Cardiac muscle cell (in vitro differentiated cells and primary cell): Measurements from ENCODE around the gene SNX30. TPM values are rescaled to one million over a fixed set of nuclear protein-coding genes. Genes with fewer than 3 reads are reported as not detected.

Source experiments
- DNase-seq, 2 donors: peaks; one replicate each; pipeline versions ENCODE4 v3.0.0 to v3.0.0-alpha.2; 2010 to 2017; ENCODE audit warnings: low read depth in 1 of 2, low spot score in 1 of 2
- H3K27ac ChIP-seq: fragments of 200-600 bp; sonication (generic); 2 replicates; pipeline ENCODE4 v1.5.1; 2016
- H3K27me3 ChIP-seq: fragments of 200-600 bp; sonication (generic); 2 replicates; pipeline ENCODE4 v1.6.0; 2016; ENCODE audit warnings: control low read depth
- H3K36me3 ChIP-seq: fragments of 200-600 bp; sonication (generic); 2 replicates; pipeline ENCODE4 v1.5.1; 2016; ENCODE audit warnings: control low read depth
- H3K4me1 ChIP-seq: fragments of 200-600 bp; sonication (generic); 2 replicates; pipeline ENCODE4 v1.8.1; 2017; ENCODE audit warnings: low read depth, mild to moderate bottlenecking, mixed run types
- H3K4me3 ChIP-seq: fragments of 200-600 bp; sonication (generic); 2 replicates; pipeline ENCODE4 v1.5.1; 2016; ENCODE audit warnings: mild to moderate bottlenecking
- H3K9me3 ChIP-seq: fragments of 200-600 bp; sonication (generic); 2 replicates; pipeline ENCODE4 v1.5.1; 2017; ENCODE audit warnings: low read depth, mild to moderate bottlenecking, control low read depth
- polyA plus RNA-seq: library from polyadenylated mRNA; unstranded; fragments of >200 nt; fragmentation: Nextera tagmentation; extraction: Ambion mirVana; gene quantifications from 2 replicates; pipeline ENCODE4 v1.2.1, GENCODE V29; 2016
- total RNA-seq: library from RNA; depleted of rRNA; stranded (reverse); fragments of >200 nt; gene quantifications from 2 replicates; pipeline ENCODE4 v1.2.3, GENCODE V29; 2016
- TF ChIP-seq, protein P1 (sequence below): IDR thresholded peaks from 2 replicates; pipeline ENCODE4 v1.5.1; 2012; ENCODE audit warnings: low read depth, mild to moderate bottlenecking, low read length

SNX30 gene
- total and polyA plus RNA-seq, 2 experiments from 2014 or later, result 3.4 to 8.3 TPM

DNA sequence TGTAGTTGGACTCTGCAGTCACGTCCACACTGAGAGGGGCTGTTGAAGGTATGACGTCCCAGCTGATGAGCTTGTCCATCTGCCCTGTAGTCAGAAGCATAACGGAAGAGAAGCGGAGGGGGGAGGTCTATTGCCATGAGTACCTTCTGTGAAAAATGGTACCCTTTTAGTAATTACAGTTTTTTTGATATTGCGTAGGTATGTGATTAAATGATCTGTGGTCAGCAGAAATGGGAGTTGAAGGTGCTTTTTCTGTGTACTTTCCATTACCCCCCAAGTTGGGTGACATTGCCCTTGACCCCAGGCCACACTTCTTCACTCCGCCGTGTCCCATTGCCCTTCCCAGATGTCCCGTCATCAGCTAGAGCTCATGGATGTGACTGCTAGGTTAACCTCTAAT, 45.9 kb downstream of the SNX30 start:
- H3K9me3 ChIP-seq, result no peaks in the 10 kb centered on the region
- no peak overlapping the region for H3K27ac ChIP-seq
- no peak overlapping the region for H3K4me3 ChIP-seq
- DNase-seq, result no peak
- TF ChIP-seq, protein P1, sequence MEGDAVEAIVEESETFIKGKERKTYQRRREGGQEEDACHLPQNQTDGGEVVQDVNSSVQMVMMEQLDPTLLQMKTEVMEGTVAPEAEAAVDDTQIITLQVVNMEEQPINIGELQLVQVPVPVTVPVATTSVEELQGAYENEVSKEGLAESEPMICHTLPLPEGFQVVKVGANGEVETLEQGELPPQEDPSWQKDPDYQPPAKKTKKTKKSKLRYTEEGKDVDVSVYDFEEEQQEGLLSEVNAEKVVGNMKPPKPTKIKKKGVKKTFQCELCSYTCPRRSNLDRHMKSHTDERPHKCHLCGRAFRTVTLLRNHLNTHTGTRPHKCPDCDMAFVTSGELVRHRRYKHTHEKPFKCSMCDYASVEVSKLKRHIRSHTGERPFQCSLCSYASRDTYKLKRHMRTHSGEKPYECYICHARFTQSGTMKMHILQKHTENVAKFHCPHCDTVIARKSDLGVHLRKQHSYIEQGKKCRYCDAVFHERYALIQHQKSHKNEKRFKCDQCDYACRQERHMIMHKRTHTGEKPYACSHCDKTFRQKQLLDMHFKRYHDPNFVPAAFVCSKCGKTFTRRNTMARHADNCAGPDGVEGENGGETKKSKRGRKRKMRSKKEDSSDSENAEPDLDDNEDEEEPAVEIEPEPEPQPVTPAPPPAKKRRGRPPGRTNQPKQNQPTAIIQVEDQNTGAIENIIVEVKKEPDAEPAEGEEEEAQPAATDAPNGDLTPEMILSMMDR, result no peak
- no peaks in the 10 kb centered on the region for H3K27me3 ChIP-seq
- H3K4me1 ChIP-seq, result no peaks in the 10 kb centered on the region
- no peaks in the 10 kb centered on the region for H3K36me3 ChIP-seq

- no peak overlapping the region for H3K27ac ChIP-seq
- H3K36me3 ChIP-seq, result no peaks in the 10 kb centered on the region
- no peak for DNase-seq
- TF ChIP-seq, protein P1, result no peak
- H3K27me3 ChIP-seq, result no peaks in the 10 kb centered on the region
- no peaks in the 10 kb centered on the region for H3K9me3 ChIP-seq
- no peaks in the 10 kb centered on the region for H3K4me1 ChIP-seq
- H3K4me3 ChIP-seq, result no peak overlapping the region
Observed at GRCh38 chr9:112809351-112809848, 58.8 kb downstream of the SNX30 start.

- Histone ChIP-seq H3K36me3 (no peaks in the 10 kb centered on the region), H3K4me1 (no peaks in the 10 kb centered on the region), H3K4me3 (no peak overlapping the region), H3K27ac (no peak overlapping the region), H3K27me3 (no peaks in the 10 kb centered on the region), H3K9me3 (no peaks in the 10 kb centered on the region)
- TF ChIP-seq, protein P1, result no peak
- no peak for DNase-seq
Observed at GRCh38 chr9:112809906-112810305, 59.3 kb downstream of the SNX30 start.

DNA sequence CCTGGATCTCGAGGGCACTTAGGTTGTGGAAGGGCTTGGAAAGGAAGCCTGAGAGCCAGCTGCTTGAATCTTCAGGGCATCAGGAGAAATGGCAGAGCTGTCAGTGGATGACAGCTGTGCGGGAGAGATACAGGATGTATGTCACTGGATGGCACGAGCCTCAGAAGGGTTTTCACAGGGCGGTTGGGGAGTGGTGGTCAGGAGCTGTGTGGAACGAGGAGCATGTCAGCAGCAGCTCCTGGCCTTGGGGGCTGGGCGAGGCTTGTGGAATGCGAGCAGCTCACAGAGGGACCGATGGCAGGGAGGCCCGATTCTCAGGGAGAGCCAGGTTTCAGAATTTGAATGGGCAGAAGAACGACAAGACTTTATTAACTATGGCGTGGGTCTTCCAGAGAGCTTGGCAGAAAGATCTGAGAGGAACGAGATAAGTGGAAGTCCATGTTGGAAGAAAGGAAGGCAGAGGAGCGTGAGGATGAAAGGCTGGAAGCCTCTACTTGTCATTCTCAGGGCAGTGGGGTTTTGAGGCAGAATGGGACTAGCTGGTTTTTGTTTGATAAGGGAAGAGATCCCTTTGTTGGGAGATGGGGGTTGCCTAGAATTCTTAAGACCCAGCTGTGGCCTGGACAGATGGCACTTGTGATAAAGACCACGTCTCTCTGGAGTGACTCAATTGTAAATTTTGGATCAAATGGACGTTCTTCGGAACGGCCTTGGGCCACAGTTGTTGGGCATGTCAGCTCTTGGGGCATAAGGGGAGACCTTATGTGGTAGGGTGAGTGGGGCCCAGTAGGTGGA, 60.3 kb downstream of the SNX30 start:
- H3K4me3 ChIP-seq, result no peak overlapping the region
- no peaks in the 10 kb centered on the region for H3K36me3 ChIP-seq
- H3K27me3 ChIP-seq, result no peaks in the 10 kb centered on the region
- no peaks in the 10 kb centered on the region for H3K4me1 ChIP-seq
- no peaks in the 10 kb centered on the region for H3K9me3 ChIP-seq
- no peak overlapping the region for H3K27ac ChIP-seq
- TF ChIP-seq, protein P1, result no peak
- DNase-seq, result no peak

DNA sequence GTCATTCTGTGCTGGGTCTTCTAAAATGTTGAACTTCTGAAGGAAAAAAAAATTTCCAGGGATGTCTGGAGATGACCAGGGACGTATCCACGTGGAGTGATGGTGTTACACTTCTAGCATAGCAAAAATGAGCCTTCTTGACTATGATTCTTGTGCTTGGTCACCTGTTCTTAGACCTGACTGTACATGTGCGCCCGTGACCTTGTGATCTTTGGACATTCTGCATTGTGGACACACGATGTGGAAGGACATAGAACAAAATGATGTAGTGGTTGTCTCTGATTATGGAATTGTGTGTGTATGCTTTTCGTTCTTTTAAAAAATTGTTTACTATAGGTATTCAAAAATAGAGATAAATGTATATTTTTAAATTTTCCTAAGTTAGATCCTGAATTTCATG, 61.0 kb downstream of the SNX30 start:
- Histone ChIP-seq H3K9me3 (no peaks in the 10 kb centered on the region), H3K36me3 (no peaks in the 10 kb centered on the region), H3K4me3 (no peak overlapping the region), H3K27ac (no peak overlapping the region), H3K27me3 (no peaks in the 10 kb centered on the region), H3K4me1 (no peaks in the 10 kb centered on the region)
- DNase-seq, result no peak
- TF ChIP-seq, protein P1, result no peak
